GM23338 (cell line): Measurements from ENCODE around the gene CAPN7. TPM values are rescaled to one million over a fixed set of nuclear protein-coding genes. Genes with fewer than 3 reads are reported as not detected.
"Not testable (repeated sequence)": the region's sequence is repeated elsewhere in the genome, so short reads cannot be mapped to it uniquely, and the experiment has no call there.

Experiments used
- ATAC-seq: fragments of 200-7000 bp; cut with Tn5 transposase; 3 replicates; pipeline ENCODE4 v1.9.1; 2020
- DNase-seq: peaks from one replicate; pipeline ENCODE4 v3.0.0-alpha.2; 2015; ENCODE audit warnings: low spot score
- H2AFZ ChIP-seq: fragments of 200-600 bp; sonication (generic); 2 replicates; pipeline ENCODE4 v1.8.0; 2016; ENCODE audit warnings: antibody characterized with exemption, mild to moderate bottlenecking, moderate library complexity
- H3F3A ChIP-seq: fragments of 200-600 bp; sonication (generic); replicated peaks from 2 replicates; pipeline ENCODE4 v1.8.0; 2017; ENCODE audit warnings: antibody characterized with exemption, mixed run types, low read depth
- H3K27ac ChIP-seq: fragments of 200-600 bp; sonication (generic); 2 replicates; pipeline ENCODE4 v1.6.1; 2016; ENCODE audit warnings: low read depth
- H3K27me3 ChIP-seq: fragments of 200-600 bp; sonication (generic); 2 replicates; pipeline ENCODE4 v1.8.0; 2016; ENCODE audit warnings: mild to moderate bottlenecking, mixed run types, moderate library complexity; ENCODE audit not compliant: insufficient read depth
- H3K36me3 ChIP-seq: fragments of 200-600 bp; sonication (generic); 2 replicates; pipeline ENCODE4 v1.8.0; 2016; ENCODE audit warnings: mild to moderate bottlenecking; ENCODE audit not compliant: insufficient read depth
- H3K4me1 ChIP-seq: fragments of 200-600 bp; sonication (generic); 2 replicates; pipeline ENCODE4 v1.8.0; 2016; ENCODE audit warnings: mild to moderate bottlenecking, moderate library complexity; ENCODE audit not compliant: insufficient read depth
- H3K4me2 ChIP-seq: fragments of 200-600 bp; sonication (generic); 2 replicates; pipeline ENCODE4 v1.7.1; 2017; ENCODE audit warnings: mixed run types
- H3K4me3 ChIP-seq: fragments of 200-600 bp; sonication (generic); 2 replicates; pipeline ENCODE4 v1.6.1; 2016; ENCODE audit warnings: mixed run types
- H3K79me2 ChIP-seq: fragments of 200-600 bp; sonication (generic); replicated peaks from 2 replicates; pipeline ENCODE4 v1.8.0; 2017; ENCODE audit warnings: mild to moderate bottlenecking; ENCODE audit not compliant: insufficient read depth
- H3K9me2 ChIP-seq: fragments of 200-600 bp; sonication (generic); 2 replicates; pipeline ENCODE4 v1.8.0; 2017; ENCODE audit not compliant: insufficient read depth
- H4K20me1 ChIP-seq: fragments of 200-600 bp; sonication (generic); replicated peaks from 2 replicates; pipeline ENCODE4 v1.8.0; 2017; ENCODE audit warnings: mild to moderate bottlenecking; ENCODE audit not compliant: insufficient read depth
- H3K27ac Mint-ChIP-seq: 2 replicates; pipeline ENCODE4 v1.8.0; 2020; ENCODE audit warnings: inconsistent platforms, mild to moderate bottlenecking, moderate library complexity, mixed read lengths
- H3K27me3 Mint-ChIP-seq: 3 replicates; pipeline ENCODE4 v1.8.0; 2022; ENCODE audit warnings: low read depth, mild to moderate bottlenecking, moderate library complexity, mixed read lengths, inconsistent platforms; ENCODE audit not compliant: insufficient read depth, poor library complexity
- H3K36me3 Mint-ChIP-seq: 3 replicates; pipeline ENCODE4 v1.8.0; 2021; ENCODE audit warnings: low read depth, mild to moderate bottlenecking, inconsistent platforms, moderate library complexity, mixed read lengths
- H3K4me1 Mint-ChIP-seq: 3 replicates; pipeline ENCODE4 v1.8.0; 2020; ENCODE audit warnings: mild to moderate bottlenecking, inconsistent platforms, mixed read lengths
- H3K4me3 Mint-ChIP-seq: 3 replicates; pipeline ENCODE4 v1.8.0; 2021; ENCODE audit warnings: moderate library complexity, mild to moderate bottlenecking, inconsistent platforms, mixed read lengths
- H3K9me3 Mint-ChIP-seq: 3 replicates; pipeline ENCODE4 v1.8.0; 2020; ENCODE audit warnings: moderate library complexity, mild to moderate bottlenecking, inconsistent platforms, mixed read lengths
- CREB1 ChIP-seq: fragments of 250-450 bp; sonication (Bioruptor Pico); IDR thresholded peaks from 2 replicates; pipeline ENCODE4 v1.5.0; 2020; ENCODE audit warnings: low read depth, mild to moderate bottlenecking, moderate library complexity
- EZH2 ChIP-seq: fragments of 200-600 bp; sonication (generic); IDR thresholded peaks from one replicate; pipeline ENCODE4 v1.8.0; 2017; ENCODE audit warnings: antibody characterized with exemption, mild to moderate bottlenecking, low read depth; ENCODE audit not compliant: unreplicated experiment
- NANOG ChIP-seq: IDR thresholded peaks from 2 replicates; pipeline ENCODE4 v1.6.1; 2016; ENCODE audit warnings: antibody characterized with exemption, borderline replicate concordance
- polyA plus RNA-seq: library from polyadenylated mRNA; unstranded; fragments of >200 nt; fragmentation: Nextera tagmentation; extraction: Ambion mirVana; gene quantifications from 2 replicates; pipeline ENCODE4 v1.2.1, GENCODE V29; 2016
- total RNA-seq: library from RNA; depleted of rRNA; stranded (reverse); fragments of >200 nt; shearing (Covaris generic); gene quantifications from 2 replicates; pipeline ENCODE4 v1.2.3, GENCODE V29; 2014
- TF ChIP-seq, protein P1 (sequence below): fragments of 250-450 bp; sonication (Bioruptor Pico); IDR thresholded peaks from 2 replicates; pipeline ENCODE4 v1.5.0; 2020; ENCODE audit warnings: mild to moderate bottlenecking, moderate library complexity
- TF ChIP-seq, protein P2 (sequence below): IDR thresholded peaks from 2 replicates; pipeline ENCODE4 v1.6.1; 2016; ENCODE audit warnings: antibody characterized with exemption

Gene CAPN7
- total and polyA plus RNA-seq, 2 experiments from 2014 or later: 9.9 to 18.1 TPM

DNA sequence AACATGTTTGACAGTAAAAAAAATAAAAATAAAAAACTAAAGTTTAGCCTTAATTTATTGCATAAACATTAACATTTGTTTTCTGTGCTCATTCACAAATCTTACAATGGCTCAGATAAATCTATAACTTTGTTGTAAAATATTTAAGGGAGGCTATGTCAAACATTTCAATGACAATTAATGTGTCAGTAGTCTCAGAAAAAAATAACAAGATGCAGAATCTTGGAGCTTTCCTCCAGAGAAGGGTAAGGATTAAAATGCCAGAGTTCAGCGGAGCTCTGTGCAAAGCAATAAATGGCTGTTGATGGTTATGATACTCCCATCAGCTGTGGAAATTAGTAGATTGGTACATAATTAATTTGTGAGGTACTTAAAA is 20.0 kb upstream of the CAPN7 start:
- no peaks in the 10 kb centered on the region for H3K9me2 ChIP-seq
- Mint-ChIP-seq H3K27me3 (peaks cover 3% of the 10 kb centered on the region), H3K4me1 (peaks cover 14% of the 10 kb centered on the region), H3K9me3 (peaks cover 8% of the 10 kb centered on the region), H3K27ac (no peak overlapping the region), H3K4me3 (no peak overlapping the region), H3K36me3 (peaks cover 7% of the 10 kb centered on the region)
- no peak overlapping the region for H3K4me3 ChIP-seq
- DNase-seq (no peak), ATAC-seq (no peak)
- TF ChIP-seq CREB1 (CRISPR knock-in tag) (no peak), EZH2 (no peak), NANOG (no peak)
- TF ChIP-seq, protein P1, sequence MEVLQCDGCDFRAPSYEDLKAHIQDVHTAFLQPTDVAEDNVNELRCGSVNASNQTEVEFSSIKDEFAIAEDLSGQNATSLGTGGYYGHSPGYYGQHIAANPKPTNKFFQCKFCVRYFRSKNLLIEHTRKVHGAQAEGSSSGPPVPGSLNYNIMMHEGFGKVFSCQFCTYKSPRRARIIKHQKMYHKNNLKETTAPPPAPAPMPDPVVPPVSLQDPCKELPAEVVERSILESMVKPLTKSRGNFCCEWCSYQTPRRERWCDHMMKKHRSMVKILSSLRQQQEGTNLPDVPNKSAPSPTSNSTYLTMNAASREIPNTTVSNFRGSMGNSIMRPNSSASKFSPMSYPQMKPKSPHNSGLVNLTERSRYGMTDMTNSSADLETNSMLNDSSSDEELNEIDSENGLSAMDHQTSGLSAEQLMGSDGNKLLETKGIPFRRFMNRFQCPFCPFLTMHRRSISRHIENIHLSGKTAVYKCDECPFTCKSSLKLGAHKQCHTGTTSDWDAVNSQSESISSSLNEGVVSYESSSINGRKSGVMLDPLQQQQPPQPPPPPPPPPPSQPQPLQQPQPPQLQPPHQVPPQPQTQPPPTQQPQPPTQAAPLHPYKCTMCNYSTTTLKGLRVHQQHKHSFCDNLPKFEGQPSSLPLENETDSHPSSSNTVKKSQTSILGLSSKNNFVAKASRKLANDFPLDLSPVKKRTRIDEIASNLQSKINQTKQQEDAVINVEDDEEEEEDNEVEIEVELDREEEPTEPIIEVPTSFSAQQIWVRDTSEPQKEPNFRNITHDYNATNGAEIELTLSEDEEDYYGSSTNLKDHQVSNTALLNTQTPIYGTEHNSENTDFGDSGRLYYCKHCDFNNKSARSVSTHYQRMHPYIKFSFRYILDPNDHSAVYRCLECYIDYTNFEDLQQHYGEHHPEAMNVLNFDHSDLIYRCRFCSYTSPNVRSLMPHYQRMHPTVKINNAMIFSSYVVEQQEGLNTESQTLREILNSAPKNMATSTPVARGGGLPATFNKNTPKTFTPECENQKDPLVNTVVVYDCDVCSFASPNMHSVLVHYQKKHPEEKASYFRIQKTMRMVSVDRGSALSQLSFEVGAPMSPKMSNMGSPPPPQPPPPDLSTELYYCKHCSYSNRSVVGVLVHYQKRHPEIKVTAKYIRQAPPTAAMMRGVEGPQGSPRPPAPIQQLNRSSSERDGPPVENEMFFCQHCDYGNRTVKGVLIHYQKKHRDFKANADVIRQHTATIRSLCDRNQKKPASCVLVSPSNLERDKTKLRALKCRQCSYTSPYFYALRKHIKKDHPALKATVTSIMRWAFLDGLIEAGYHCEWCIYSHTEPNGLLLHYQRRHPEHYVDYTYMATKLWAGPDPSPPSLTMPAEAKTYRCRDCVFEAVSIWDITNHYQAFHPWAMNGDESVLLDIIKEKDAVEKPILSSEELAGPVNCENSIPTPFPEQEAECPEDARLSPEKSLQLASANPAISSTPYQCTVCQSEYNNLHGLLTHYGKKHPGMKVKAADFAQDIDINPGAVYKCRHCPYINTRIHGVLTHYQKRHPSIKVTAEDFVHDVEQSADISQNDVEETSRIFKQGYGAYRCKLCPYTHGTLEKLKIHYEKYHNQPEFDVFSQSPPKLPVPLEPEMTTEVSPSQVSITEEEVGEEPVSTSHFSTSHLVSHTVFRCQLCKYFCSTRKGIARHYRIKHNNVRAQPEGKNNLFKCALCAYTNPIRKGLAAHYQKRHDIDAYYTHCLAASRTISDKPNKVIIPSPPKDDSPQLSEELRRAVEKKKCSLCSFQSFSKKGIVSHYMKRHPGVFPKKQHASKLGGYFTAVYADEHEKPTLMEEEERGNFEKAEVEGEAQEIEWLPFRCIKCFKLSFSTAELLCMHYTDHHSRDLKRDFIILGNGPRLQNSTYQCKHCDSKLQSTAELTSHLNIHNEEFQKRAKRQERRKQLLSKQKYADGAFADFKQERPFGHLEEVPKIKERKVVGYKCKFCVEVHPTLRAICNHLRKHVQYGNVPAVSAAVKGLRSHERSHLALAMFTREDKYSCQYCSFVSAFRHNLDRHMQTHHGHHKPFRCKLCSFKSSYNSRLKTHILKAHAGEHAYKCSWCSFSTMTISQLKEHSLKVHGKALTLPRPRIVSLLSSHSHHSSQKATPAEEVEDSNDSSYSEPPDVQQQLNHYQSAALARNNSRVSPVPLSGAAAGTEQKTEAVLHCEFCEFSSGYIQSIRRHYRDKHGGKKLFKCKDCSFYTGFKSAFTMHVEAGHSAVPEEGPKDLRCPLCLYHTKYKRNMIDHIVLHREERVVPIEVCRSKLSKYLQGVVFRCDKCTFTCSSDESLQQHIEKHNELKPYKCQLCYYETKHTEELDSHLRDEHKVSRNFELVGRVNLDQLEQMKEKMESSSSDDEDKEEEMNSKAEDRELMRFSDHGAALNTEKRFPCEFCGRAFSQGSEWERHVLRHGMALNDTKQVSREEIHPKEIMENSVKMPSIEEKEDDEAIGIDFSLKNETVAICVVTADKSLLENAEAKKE (CRISPR knock-in tag): no peak
- TF ChIP-seq, protein P2, sequence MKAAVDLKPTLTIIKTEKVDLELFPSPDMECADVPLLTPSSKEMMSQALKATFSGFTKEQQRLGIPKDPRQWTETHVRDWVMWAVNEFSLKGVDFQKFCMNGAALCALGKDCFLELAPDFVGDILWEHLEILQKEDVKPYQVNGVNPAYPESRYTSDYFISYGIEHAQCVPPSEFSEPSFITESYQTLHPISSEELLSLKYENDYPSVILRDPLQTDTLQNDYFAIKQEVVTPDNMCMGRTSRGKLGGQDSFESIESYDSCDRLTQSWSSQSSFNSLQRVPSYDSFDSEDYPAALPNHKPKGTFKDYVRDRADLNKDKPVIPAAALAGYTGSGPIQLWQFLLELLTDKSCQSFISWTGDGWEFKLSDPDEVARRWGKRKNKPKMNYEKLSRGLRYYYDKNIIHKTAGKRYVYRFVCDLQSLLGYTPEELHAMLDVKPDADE: no peak
- H3K27me3 ChIP-seq: no peaks in the 10 kb centered on the region
- no peaks in the 10 kb centered on the region for H4K20me1 ChIP-seq
- no peaks in the 10 kb centered on the region for H3K36me3 ChIP-seq
- no peak overlapping the region for H2AFZ ChIP-seq
- H3K4me1 ChIP-seq: peaks cover 15% of the 10 kb centered on the region
- no peaks in the 10 kb centered on the region for H3K79me2 ChIP-seq
- H3K4me2 ChIP-seq: no peak overlapping the region
- no peaks in the 10 kb centered on the region for H3F3A ChIP-seq
- H3K27ac ChIP-seq: no peak overlapping the region

DNA sequence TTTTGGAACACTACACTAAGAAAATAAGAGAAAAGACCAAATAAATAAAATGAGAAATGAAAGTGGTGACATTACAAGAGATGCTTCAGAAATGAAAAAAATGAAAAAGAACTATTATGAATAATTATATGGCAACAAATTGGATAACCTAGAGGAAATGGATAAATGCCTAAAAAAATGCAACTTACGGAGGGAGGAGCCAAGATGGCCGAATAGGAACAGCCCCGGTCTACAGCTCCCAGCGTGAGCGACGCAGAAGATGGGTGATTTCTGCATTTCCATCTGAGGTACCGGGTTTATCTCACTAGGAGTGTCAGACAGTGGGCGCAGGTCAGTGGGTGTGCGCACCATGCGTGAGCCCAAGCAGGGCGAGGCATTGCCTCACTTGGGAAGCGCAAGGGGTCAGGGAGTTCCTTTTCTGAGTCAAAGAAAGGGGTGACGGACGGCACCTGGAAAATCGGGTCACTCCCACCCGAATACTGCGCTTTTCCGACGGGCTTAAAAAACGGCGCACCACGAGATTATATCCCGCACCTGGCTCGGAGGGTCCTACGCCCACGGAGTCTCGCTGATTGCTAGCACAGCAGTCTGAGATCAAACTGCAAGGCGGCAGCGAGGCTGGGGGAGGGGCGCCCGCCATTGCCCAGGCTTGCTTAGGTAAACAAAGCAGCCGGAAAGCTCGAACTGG is 19.4 kb upstream of the CAPN7 start:
- not testable (repeated sequence) for H3K27ac Mint-ChIP-seq, H3F3A ChIP-seq, DNase-seq, H3K4me3 ChIP-seq, H4K20me1 ChIP-seq, H3K36me3 Mint-ChIP-seq, H3K4me2 ChIP-seq, H3K36me3 ChIP-seq, H3K27me3 Mint-ChIP-seq, H3K4me1 ChIP-seq, H3K4me3 Mint-ChIP-seq, H3K27me3 ChIP-seq, H3K27ac ChIP-seq, ATAC-seq, H2AFZ ChIP-seq, H3K79me2 ChIP-seq, H3K9me2 ChIP-seq
- Mint-ChIP-seq H3K9me3 (peaks cover 11% of the 10 kb centered on the region), H3K4me1 (peaks cover 11% of the 10 kb centered on the region)
